SH-SY5Y (cell line): ENCODE results near the gene DEPDC1B.

Source experiments
- GATA2 ChIP-seq: IDR thresholded peaks from 2 replicates; pipeline ENCODE4 v1.6.1; 2011; ENCODE audit warnings: mild to moderate bottlenecking, low read depth, low read length
- GATA3 ChIP-seq: IDR thresholded peaks from 2 replicates; pipeline ENCODE4 v1.6.1; 2011; ENCODE audit warnings: low read depth, mild to moderate bottlenecking, low read length, moderate library complexity

DNA sequence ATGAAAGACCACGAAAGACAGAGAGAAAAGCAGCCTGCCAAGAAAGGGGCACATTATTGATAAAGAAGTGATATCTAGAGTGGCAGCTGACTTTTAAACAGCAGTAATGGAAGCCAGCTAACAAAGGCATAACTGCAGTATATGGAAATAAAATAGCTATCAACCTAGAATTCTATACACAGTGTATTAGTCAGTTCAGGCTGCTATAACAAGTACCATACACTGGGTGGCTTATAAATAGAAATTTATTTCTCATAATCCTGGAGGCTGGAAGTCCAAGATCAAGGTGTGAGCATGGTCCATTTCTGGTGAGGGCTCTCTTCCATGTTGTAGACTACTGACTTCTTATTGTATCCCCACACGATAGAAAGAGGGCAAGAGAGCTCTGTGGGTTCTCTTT lies 109.8 kb downstream of the DEPDC1B start:
- TF ChIP-seq GATA2 (no peak), GATA3 (no peak)
